CD4-positive, alpha-beta T cell treated with Interleukin-10 for 1 hour (primary cell): ENCODE results near the gene DGCR8.

Experiments used
- DNase-seq: peaks from one replicate; pipeline ENCODE4 v3.0.0-alpha.2; 2020

DGCR8 gene

GRCh38 chr22:20128619-20128901 is 48.5 kb downstream of the DGCR8 start:
- DNase-seq = no peak

- DNase-seq = peak; percentile 66
These were observed 49.1 kb downstream of the DGCR8 start for GRCh38 chr22:20128902-20129746.

GRCh38 chr22:20129747-20130014 is 49.6 kb downstream of the DGCR8 start:
- no peak for DNase-seq

- peak; percentile 29 for DNase-seq
These were observed 50.3 kb downstream of the DGCR8 start for GRCh38 chr22:20130319-20130718.

- peak; percentile 83 for DNase-seq
These were observed 50.9 kb downstream of the DGCR8 start for GRCh38 chr22:20130731-20131596.

GRCh38 chr22:20131597-20131858 is 51.5 kb downstream of the DGCR8 start, which contains the start of gene ZDHHC8:
Gene ZDHHC8, plus strand, starts transcription at chr22:20131804. Its CDS starts 144 bp downstream, at chr22:20131948.
- peak; percentile 51 for DNase-seq

GRCh38 chr22:20131859-20132685 is 52.0 kb downstream of the DGCR8 start:
- peak; percentile 24 for DNase-seq

GRCh38 chr22:20132686-20133246 is 52.7 kb downstream of the DGCR8 start:
- no peak for DNase-seq

GRCh38 chr22:20133930-20134549 is 54.0 kb downstream of the DGCR8 start:
- DNase-seq = no peak

- DNase-seq = no peak
These were observed 55.2 kb downstream of the DGCR8 start for GRCh38 chr22:20135265-20135664.

- DNase-seq = no peak
These were observed 56.0 kb downstream of the DGCR8 start for GRCh38 chr22:20135806-20136602.

GRCh38 chr22:20136603-20136873 is 56.5 kb downstream of the DGCR8 start:
- DNase-seq = no peak

GRCh38 chr22:20137113-20137512 is 57.1 kb downstream of the DGCR8 start:
- DNase-seq = no peak

- no peak for DNase-seq
These were observed 57.8 kb downstream of the DGCR8 start for GRCh38 chr22:20137671-20138416.

GRCh38 chr22:20138417-20138738 is 58.3 kb downstream of the DGCR8 start:
- DNase-seq = no peak

- no peak for DNase-seq
These were observed 58.8 kb downstream of the DGCR8 start for GRCh38 chr22:20138868-20139267.

GRCh38 chr22:20139391-20140106 is 59.5 kb downstream of the DGCR8 start:
- no peak for DNase-seq

- DNase-seq = no peak
These were observed 60.0 kb downstream of the DGCR8 start for GRCh38 chr22:20140107-20140445.

GRCh38 chr22:20140521-20140964 is 60.5 kb downstream of the DGCR8 start:
- no peak for DNase-seq

- no peak for DNase-seq
These were observed 61.4 kb downstream of the DGCR8 start for GRCh38 chr22:20141186-20142077.
